GM12801 (cell line): Measurements from ENCODE around the gene TRAF4.
A peak's percentile ranks its signal among the peaks of the same experiment; 100 is the strongest.

ENCODE experiments used
- CTCF ChIP-seq: IDR thresholded peaks from one replicate; pipeline ENCODE4 v1.5.1; 2011; ENCODE audit warnings: control low read depth; ENCODE audit not compliant: insufficient read length; ENCODE audit errors: extremely low read depth

The TRAF4 gene

GRCh38 chr17:28748852-28749515 is 5.2 kb downstream of the TRAF4 start:
- no peak for TF ChIP-seq CTCF

- no peak for TF ChIP-seq CTCF
Observed at GRCh38 chr17:28749516-28750177, 5.8 kb downstream of the TRAF4 start.

- TF ChIP-seq CTCF, result peak; percentile 99
Observed at GRCh38 chr17:28750178-28751047, 6.6 kb downstream of the TRAF4 start.

- no peak for TF ChIP-seq CTCF
Observed at GRCh38 chr17:28751600-28752366, 8.0 kb downstream of the TRAF4 start.

- TF ChIP-seq CTCF, result no peak
Observed at GRCh38 chr17:28755486-28755885, 11.7 kb downstream of the TRAF4 start.

GRCh38 chr17:28756049-28756804 is 12.4 kb downstream of the TRAF4 start:
- no peak for TF ChIP-seq CTCF
